ENCODE data around the gene C5AR1.
"Not testable (repeated sequence)": the region's sequence is repeated elsewhere in the genome, so short reads cannot be mapped to it uniquely, and the experiment has no call there.

C5AR1 gene

GRCh38 chr19:47296036-47296435 lies 13.6 kb upstream of the C5AR1 start:
- TF ChIP-seq, protein P1, sequence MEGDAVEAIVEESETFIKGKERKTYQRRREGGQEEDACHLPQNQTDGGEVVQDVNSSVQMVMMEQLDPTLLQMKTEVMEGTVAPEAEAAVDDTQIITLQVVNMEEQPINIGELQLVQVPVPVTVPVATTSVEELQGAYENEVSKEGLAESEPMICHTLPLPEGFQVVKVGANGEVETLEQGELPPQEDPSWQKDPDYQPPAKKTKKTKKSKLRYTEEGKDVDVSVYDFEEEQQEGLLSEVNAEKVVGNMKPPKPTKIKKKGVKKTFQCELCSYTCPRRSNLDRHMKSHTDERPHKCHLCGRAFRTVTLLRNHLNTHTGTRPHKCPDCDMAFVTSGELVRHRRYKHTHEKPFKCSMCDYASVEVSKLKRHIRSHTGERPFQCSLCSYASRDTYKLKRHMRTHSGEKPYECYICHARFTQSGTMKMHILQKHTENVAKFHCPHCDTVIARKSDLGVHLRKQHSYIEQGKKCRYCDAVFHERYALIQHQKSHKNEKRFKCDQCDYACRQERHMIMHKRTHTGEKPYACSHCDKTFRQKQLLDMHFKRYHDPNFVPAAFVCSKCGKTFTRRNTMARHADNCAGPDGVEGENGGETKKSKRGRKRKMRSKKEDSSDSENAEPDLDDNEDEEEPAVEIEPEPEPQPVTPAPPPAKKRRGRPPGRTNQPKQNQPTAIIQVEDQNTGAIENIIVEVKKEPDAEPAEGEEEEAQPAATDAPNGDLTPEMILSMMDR (IDR thresholded peaks at IDR 0.05; ENCODE audit: low read depth, low read length, missing control alignments) = peak; percentile 67
- no peak overlapping the region for H3K4me3 ChIP-seq (replicated peaks; ENCODE audit: low read depth, low read length)
- no peak for DNase-seq (ENCODE audit: extremely low read depth, low read depth)

GRCh38 chr19:47300867-47301266 lies 8.8 kb upstream of the C5AR1 start:
- not testable (repeated sequence) for DNase-seq (ENCODE audit: extremely low read depth, low read depth); H3K4me3 ChIP-seq (replicated peaks; ENCODE audit: low read depth, low read length)

DNA sequence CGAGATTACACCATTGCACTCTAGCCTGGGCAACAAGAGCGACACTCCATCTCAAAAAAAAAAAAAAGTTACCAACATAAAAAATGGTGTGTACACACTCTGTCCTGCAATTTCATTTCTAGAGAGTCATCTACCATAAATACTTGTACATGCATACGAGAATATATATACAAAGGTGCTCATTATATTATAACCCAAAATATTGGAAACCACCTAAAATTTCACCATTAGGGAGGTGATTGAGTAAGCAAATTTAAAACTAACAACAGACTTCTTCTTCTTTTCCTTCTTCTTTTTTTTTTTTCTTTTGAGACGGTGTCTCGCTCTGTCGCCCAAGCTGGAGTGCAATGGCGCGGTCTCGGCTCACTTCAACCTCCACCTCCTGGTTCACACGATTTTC lies 7.4 kb upstream of the C5AR1 start:
- DNase-seq (ENCODE audit: extremely low read depth, low read depth) = no peak
- TF ChIP-seq, protein P1 (IDR thresholded peaks at IDR 0.05; ENCODE audit: low read depth, low read length, missing control alignments) = no peak
- H3K4me3 ChIP-seq (replicated peaks; ENCODE audit: low read depth, low read length) = no peak overlapping the region

DNA sequence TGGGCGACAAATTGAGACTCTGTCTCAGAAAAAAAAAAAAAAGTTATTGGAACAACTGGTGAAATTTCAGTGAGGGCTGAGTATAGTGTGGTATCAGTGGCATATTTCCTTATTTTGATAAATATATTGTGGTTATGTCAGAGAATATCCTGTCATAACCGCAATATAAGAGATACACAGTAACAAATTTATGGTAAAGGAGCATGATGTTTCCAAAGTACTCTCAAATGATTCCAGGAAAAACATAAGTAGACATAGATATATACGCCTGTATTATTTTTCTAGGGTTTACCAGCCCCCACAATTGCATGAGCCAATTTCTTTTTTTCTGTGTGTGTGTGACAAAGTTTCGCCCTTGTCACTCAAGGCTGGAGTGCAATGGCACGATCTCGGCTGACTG lies 5.7 kb upstream of the C5AR1 start:
- TF ChIP-seq, protein P1 (IDR thresholded peaks at IDR 0.05; ENCODE audit: low read depth, low read length, missing control alignments) = no peak
- no peak for DNase-seq (ENCODE audit: extremely low read depth, low read depth)
- H3K4me3 ChIP-seq (replicated peaks; ENCODE audit: low read depth, low read length) = no peak overlapping the region

DNA sequence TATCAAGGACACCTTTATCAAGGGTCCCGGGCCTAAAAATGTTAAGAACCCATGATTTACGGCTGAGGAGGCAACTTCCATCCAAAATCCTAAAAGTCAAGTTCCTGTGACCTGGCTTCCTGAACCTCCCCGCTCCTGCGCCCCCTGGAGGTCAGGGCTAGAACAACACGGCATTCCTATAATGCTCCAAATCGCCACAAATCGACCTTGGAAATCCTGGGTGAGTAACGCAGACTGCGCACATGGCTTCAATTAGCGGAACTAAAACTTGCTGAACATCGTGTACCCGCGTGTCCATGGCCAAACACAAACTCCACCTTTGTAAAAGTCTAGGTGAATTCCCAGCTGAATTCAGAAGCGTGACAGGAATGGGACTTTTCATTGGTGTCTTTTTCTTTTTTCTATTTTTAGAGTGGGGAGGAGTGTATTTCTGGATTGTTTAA lies 4.3 kb upstream of the C5AR1 start:
- TF ChIP-seq, protein P1 (IDR thresholded peaks at IDR 0.05; ENCODE audit: low read depth, low read length, missing control alignments) = peak; percentile 99
- DNase-seq (ENCODE audit: extremely low read depth, low read depth) = peak; percentile 96
- H3K4me3 ChIP-seq (replicated peaks; ENCODE audit: low read depth, low read length) = 0 out of 2 replicates have a peak overlapping the region, but pooled peaks have one; percentile 11

GRCh38 chr19:47306303-47306702 lies 3.4 kb upstream of the C5AR1 start:
- no peak for DNase-seq (ENCODE audit: extremely low read depth, low read depth)
- TF ChIP-seq, protein P1 (IDR thresholded peaks at IDR 0.05; ENCODE audit: low read depth, low read length, missing control alignments) = no peak
- H3K4me3 ChIP-seq (replicated peaks; ENCODE audit: low read depth, low read length) = no peak overlapping the region

GRCh38 chr19:47309038-47309437 lies 623 bp upstream of the C5AR1 start:
- no peak for DNase-seq (ENCODE audit: extremely low read depth, low read depth)
- TF ChIP-seq, protein P1 (IDR thresholded peaks at IDR 0.05; ENCODE audit: low read depth, low read length, missing control alignments) = no peak
- H3K4me3 ChIP-seq (replicated peaks; ENCODE audit: low read depth, low read length) = no peak overlapping the region

Data from HFF-Myc (cell line).